Ishikawa (cell line): Measurements from ENCODE around the gene PHLDA2.

Experiments used
- CEBPB ChIP-seq: IDR thresholded peaks from 2 replicates; pipeline ENCODE4 v1.6.1; 2012
- EP300 ChIP-seq: IDR thresholded peaks from 2 replicates; pipeline ENCODE4 v1.6.1; 2012; ENCODE audit warnings: borderline replicate concordance
- MAX ChIP-seq: IDR thresholded peaks from 2 replicates; pipeline ENCODE4 v1.6.1; 2012
- NFIC ChIP-seq: IDR thresholded peaks from 2 replicates; pipeline ENCODE4 v1.6.1; 2012
- RAD21 ChIP-seq: IDR thresholded peaks from 2 replicates; pipeline ENCODE4 v1.6.1; 2012; ENCODE audit warnings: low read depth
- TAF1 ChIP-seq: IDR thresholded peaks from 2 replicates; pipeline ENCODE4 v1.6.1; 2012; ENCODE audit warnings: low read depth, mild to moderate bottlenecking
- TCF12 ChIP-seq: IDR thresholded peaks from 2 replicates; pipeline ENCODE4 v1.6.1; 2012; ENCODE audit warnings: low read depth

GRCh38 chr11:2891326-2892214 lies 37.6 kb downstream of the PHLDA2 start:
- TF ChIP-seq RAD21 (no peak), CEBPB (no peak), EP300 (no peak), MAX (no peak), TCF12 (0 out of 2 replicates have a peak, but pooled peaks have one; percentile 10), TAF1 (no peak), NFIC (no peak)
